IPS-20b (cell line): Measurements from ENCODE around the gene MGLL.

Source experiments
- H3K27ac ChIP-seq: one replicate; pipeline ENCODE4 v1.5.1; 2013; ENCODE audit warnings: low read length
- H3K27me3 ChIP-seq: 2 replicates; pipeline ENCODE4 v1.6.1; 2013; ENCODE audit warnings: mild to moderate bottlenecking, low read length, inconsistent platforms; ENCODE audit not compliant: insufficient read depth
- H3K36me3 ChIP-seq: 2 replicates; pipeline ENCODE4 v1.6.1; 2013; ENCODE audit warnings: low read depth, mild to moderate bottlenecking, inconsistent platforms, low read length, moderate library complexity; ENCODE audit not compliant: insufficient read depth
- H3K4me1 ChIP-seq: 2 replicates; pipeline ENCODE4 v1.6.1; 2013; ENCODE audit warnings: mild to moderate bottlenecking, control low read depth, inconsistent platforms, low read length, moderate library complexity; ENCODE audit not compliant: insufficient read depth
- H3K4me3 ChIP-seq: 2 replicates; pipeline ENCODE4 v1.5.1; 2013; ENCODE audit warnings: mild to moderate bottlenecking, low read length, inconsistent platforms
- H3K9ac ChIP-seq: 2 replicates; pipeline ENCODE4 v1.6.1; 2013; ENCODE audit warnings: low read depth, mild to moderate bottlenecking, inconsistent platforms, low read length, moderate library complexity
- H3K9me3 ChIP-seq: 2 replicates; pipeline ENCODE4 v1.6.1; 2013; ENCODE audit warnings: mild to moderate bottlenecking, low read depth, low read length, inconsistent platforms; ENCODE audit not compliant: insufficient read depth

MGLL gene

DNA sequence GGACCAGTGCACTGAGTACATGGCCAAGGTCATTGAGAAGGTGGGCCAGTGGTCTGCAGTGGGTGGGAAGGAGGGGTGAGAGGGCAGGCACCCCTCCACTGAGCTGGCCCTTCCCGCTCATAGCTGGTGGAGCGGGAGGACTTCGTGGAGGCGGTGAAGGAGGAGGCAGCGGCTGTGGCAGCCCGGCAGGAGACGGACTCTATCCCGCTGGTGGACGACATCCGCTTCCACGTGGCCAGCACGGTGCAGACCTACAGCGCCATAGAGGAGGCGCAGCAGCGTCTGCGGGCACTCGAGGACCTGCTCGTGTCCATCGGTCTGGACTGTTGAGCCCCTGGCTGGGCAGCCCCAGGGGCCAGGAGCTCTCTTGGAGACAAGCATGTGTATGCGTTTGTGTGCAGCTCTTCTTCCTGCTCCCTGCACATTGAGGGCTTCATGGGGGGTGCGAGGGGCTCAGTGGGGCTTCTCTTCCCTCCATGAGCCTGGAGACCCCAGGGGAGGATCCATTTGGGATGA is 142.1 kb downstream of the MGLL start:
- H3K27me3 ChIP-seq: no peaks in the 10 kb centered on the region
- H3K9ac ChIP-seq: no peak overlapping the region
- H3K4me3 ChIP-seq: no peak overlapping the region
- H3K36me3 ChIP-seq: no peaks in the 10 kb centered on the region
- H3K27ac ChIP-seq: no peak overlapping the region
- H3K4me1 ChIP-seq: peaks cover 3% of the 10 kb centered on the region
- no peaks in the 10 kb centered on the region for H3K9me3 ChIP-seq

DNA sequence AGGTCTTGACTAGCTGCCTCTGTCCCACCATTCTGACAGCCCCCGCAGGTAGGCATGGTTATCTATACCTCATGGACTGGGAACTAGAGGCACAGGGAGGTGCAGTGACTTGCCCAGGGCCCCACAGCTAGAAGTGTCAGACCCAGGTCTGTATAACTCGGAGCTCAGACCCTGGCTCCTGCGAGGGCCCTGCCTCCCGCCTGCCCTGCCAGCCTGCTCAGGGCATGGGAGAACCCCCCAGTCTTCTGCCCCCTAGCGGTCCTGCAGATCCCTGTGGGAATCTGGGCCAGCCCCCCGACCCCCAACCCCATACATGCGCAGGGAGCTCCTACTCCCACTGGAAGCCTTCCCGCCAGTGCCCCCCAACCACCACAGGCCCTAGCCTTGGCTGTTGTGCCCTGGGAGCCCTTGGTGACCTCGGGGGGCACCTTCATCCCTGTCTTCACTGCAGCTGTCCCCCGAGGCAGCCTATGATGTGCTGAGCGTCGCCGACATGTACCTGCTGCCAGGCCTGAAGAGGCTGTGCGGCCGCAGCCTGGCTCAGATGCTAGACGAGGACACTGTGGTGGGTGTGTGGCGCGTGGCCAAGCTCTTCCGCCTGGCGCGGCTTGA is 142.7 kb downstream of the MGLL start:
- Histone ChIP-seq H3K36me3 (no peaks in the 10 kb centered on the region), H3K27me3 (peaks cover 4% of the 10 kb centered on the region), H3K9ac (no peak overlapping the region), H3K4me3 (no peak overlapping the region), H3K9me3 (no peaks in the 10 kb centered on the region), H3K4me1 (peaks cover 3% of the 10 kb centered on the region), H3K27ac (no peak overlapping the region)

DNA sequence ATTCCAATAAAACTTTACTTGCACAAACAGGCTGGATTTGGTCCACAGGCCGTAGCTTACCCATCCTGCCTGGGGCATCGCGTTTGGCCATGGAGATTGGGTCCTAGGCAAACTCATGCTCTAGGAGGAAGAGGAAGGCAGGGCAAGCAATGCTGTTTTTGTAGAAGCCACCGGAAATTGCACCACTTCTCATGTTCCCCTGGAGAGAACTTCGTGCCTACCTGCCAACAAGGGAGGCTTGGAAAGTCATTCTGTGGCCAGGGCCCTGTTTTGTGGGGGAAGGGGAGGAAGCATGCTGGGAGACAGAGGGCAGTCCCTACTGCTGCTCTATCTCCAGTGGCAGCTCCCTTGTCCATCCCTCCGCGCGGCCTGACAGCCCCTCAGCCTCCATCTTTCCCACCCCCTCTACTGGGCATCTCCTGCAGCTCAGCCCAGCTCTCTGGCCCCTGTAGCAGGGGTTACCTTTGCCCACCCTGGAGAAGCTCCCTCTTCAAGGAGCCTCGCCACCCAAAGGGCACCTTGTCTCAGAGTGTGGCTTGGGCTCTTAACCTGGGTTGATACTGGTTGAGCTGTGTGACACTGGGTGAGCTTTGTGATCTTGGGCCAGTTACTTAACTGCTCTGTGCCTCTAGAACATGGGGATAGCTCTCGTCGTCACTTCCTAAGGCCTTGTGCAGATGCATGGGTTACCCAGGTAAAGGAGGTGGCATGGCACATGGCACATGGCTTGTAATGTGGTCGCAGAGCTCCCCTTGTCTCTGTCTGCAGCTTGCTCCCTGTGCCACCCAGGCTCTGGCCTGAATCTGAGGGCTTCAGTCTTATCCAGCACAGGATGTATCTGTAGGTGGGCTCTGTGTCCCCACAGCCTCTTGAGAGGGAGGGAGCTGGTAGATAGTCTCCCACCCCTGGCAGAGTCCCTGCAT is 143.4 kb downstream of the MGLL start:
- H3K9me3 ChIP-seq: no peaks in the 10 kb centered on the region
- no peaks in the 10 kb centered on the region for H3K36me3 ChIP-seq
- peaks cover 12% of the 10 kb centered on the region for H3K27me3 ChIP-seq
- H3K9ac ChIP-seq: no peak overlapping the region
- no peak overlapping the region for H3K27ac ChIP-seq
- no peak overlapping the region for H3K4me3 ChIP-seq
- H3K4me1 ChIP-seq: peaks cover 3% of the 10 kb centered on the region

GRCh38 chr3:127678315-127678599 is 144.1 kb downstream of the MGLL start:
- Histone ChIP-seq H3K27ac (no peak overlapping the region), H3K9ac (no peak overlapping the region), H3K9me3 (no peaks in the 10 kb centered on the region), H3K36me3 (no peaks in the 10 kb centered on the region), H3K4me1 (peaks cover 3% of the 10 kb centered on the region), H3K27me3 (peaks cover 18% of the 10 kb centered on the region), H3K4me3 (no peak overlapping the region)

DNA sequence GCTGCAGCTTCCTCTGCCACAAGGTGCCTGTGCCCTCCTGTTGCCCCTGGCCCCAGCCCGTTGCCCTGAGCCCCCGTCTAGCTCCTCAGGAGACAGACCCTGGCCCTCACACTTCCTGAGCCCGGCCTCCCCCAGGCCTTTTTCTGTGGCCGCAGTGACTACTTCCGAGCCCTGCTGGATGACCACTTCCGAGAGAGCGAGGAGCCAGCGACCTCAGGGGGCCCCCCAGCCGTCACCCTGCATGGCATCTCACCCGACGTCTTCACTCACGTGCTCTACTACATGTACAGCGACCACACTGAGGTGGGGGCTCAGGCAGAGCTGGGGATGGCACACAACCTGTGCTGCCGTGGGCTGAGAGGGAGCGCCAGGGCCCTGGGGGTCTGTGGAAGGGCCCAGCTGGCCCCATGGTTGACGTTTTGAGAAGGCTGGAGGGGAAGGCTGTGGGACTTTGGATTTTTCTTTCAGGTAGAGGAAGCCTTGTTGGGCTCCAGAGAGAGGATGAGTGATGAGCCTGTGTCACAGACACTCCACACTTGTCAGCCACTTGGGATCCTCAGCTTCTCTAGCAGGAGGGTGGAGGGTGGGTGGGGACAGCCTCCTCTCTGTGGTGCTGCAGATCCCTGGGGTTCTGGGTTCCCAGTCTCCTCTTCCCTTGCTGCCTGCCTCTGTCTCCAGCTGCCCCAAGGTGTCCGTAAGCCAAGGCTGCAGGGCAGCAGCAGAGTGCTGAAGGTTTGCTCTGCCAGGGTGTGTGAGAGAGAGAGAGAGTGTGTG is 144.6 kb downstream of the MGLL start:
- Histone ChIP-seq H3K4me1 (peaks cover 3% of the 10 kb centered on the region; the same call in 1 of the 2 replicates), H3K27ac (no peak overlapping the region), H3K9me3 (no peaks in the 10 kb centered on the region)

GRCh38 chr3:127676921-127677351 is 145.4 kb downstream of the MGLL start:
- Histone ChIP-seq H3K36me3 (no peaks in the 10 kb centered on the region), H3K4me1 (no peaks in the 10 kb centered on the region), H3K4me3 (no peak overlapping the region), H3K9ac (no peak overlapping the region), H3K27me3 (peaks cover 22% of the 10 kb centered on the region), H3K27ac (no peak overlapping the region), H3K9me3 (no peaks in the 10 kb centered on the region)

More for the DNA sequence above, 144.6 kb downstream of the MGLL start:
- Histone ChIP-seq H3K36me3 (no peaks in the 10 kb centered on the region), H3K9ac (no peak overlapping the region), H3K27me3 (peaks cover 19% of the 10 kb centered on the region), H3K4me3 (no peak overlapping the region)

DNA sequence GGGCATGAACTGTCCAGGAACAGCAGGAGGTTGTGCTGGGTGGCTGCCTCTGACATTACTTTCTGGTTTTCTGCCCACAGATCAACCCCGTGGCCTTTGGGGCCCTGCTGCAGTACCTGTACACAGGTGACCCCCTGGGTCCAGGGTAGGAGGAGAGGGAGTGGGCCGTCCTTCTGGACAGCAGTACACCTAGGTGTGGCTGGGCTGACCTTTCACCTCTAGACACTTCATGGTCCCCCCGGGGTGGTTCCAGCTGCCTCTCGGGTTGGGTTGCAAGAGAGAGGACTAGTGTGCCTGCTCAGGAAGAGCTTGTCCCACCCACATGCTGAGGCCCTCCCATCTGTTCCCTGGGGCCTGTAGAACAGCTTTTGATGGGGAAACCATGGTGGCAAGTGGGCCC is 145.9 kb downstream of the MGLL start:
- no peak overlapping the region for H3K27ac ChIP-seq
- peaks cover 27% of the 10 kb centered on the region for H3K27me3 ChIP-seq
- H3K4me3 ChIP-seq: no peak overlapping the region
- no peaks in the 10 kb centered on the region for H3K9me3 ChIP-seq
- H3K4me1 ChIP-seq: no peaks in the 10 kb centered on the region
- H3K9ac ChIP-seq: no peak overlapping the region
- no peaks in the 10 kb centered on the region for H3K36me3 ChIP-seq

DNA sequence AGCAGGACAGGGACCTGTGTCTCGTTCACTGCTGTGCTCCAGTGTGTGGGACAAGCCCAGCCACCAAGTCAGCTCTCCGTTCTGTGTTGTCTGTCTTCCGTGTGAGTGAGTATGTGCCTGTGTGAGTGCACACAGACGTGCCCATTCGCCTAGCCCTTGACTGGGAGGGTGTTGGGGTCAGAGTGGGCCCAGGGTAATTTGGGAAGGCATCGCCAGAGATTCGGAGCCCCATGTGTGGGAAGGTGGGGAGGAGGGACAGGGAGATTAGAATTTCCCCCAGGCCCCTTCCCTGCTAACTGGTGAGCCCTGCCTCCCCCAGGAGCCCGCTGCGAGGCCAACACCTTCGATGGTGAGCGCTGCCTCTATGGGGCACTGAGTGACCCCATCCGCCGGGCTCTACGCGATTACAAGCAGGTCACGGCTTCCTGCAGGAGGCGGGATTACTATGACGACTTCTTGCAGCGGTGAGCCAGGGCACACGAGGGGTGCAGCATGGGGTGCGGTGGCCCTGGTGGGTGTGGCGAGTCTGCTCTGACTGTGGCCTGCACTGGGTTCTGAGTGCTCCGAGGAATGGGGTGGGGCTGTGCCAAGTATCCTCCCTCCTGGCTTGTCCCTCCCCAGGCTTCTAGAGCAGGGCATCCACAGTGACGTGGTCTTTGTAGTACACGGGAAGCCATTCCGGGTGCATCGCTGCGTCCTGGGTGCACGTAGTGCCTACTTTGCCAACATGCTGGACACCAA is 146.5 kb downstream of the MGLL start:
- Histone ChIP-seq H3K36me3 (no peaks in the 10 kb centered on the region), H3K27me3 (peaks cover 27% of the 10 kb centered on the region), H3K4me3 (no peak overlapping the region), H3K9me3 (no peaks in the 10 kb centered on the region), H3K27ac (no peak overlapping the region), H3K9ac (no peak overlapping the region), H3K4me1 (no peaks in the 10 kb centered on the region)

DNA sequence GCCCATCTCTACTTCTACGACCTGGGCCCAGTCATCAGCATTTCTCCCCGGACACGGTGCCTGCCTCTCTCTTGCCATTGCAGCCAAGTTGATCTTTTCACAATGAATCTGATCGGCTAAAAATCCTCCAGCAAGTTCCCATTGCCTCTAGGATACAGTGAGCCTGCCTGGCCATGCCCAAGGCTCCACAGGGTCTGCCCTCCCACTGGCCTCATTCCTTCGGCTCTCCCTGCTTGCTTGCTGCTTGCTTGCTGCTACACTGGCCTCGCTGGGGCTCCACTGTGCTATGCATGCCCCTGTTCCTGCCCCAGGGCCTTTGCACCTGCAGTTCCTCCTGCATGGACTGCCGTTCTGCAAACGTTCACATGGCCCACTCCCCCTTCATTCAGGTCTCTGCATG is 147.5 kb downstream of the MGLL start:
- Histone ChIP-seq H3K4me3 (no peak overlapping the region), H3K27me3 (peaks cover 27% of the 10 kb centered on the region), H3K4me1 (no peaks in the 10 kb centered on the region), H3K9ac (no peak overlapping the region), H3K9me3 (no peaks in the 10 kb centered on the region), H3K27ac (no peak overlapping the region), H3K36me3 (no peaks in the 10 kb centered on the region)

GRCh38 chr3:127674101-127674721 is 148.1 kb downstream of the MGLL start:
- Histone ChIP-seq H3K27ac (no peak overlapping the region), H3K4me3 (peak overlapping the region; percentile 76; the same call in 1 of the 2 replicates), H3K36me3 (no peaks in the 10 kb centered on the region), H3K4me1 (no peaks in the 10 kb centered on the region), H3K27me3 (peaks cover 27% of the 10 kb centered on the region), H3K9me3 (no peaks in the 10 kb centered on the region), H3K9ac (no peak overlapping the region)
